ENCODE measurements around the gene GBP5.
"Not testable (repeated sequence)": the region's sequence is repeated elsewhere in the genome, so short reads cannot be mapped to it uniquely, and the experiment has no call there.

GBP5 gene

GRCh38 chr1:89272269-89273041 lies at the start of gene GBP5:
TSS of gene GBP5 (minus strand) at chr1:89272860. CDS start at chr1:89269555, 3,305 bp downstream.
- DNase-seq (ENCODE audit: low spot score) = not testable (repeated sequence)

GRCh38 chr1:89322402-89322801 lies 49.7 kb upstream of the GBP5 start:
- no peak for DNase-seq (ENCODE audit: low spot score)

GRCh38 chr1:89312572-89312971 lies 39.9 kb upstream of the GBP5 start:
- no peak for DNase-seq (ENCODE audit: low spot score)

- no peak for DNase-seq (ENCODE audit: low spot score)
Measured at GRCh38 chr1:89311757-89312156, 39.1 kb upstream of the GBP5 start.

GRCh38 chr1:89310976-89311375 lies 38.3 kb upstream of the GBP5 start:
- DNase-seq (ENCODE audit: low spot score) = no peak

- no peak for DNase-seq (ENCODE audit: low spot score)
Measured at GRCh38 chr1:89310505-89310904, 37.8 kb upstream of the GBP5 start.

- no peak for DNase-seq (ENCODE audit: low spot score)
Measured at GRCh38 chr1:89309828-89310227, 37.2 kb upstream of the GBP5 start.

GRCh38 chr1:89306273-89306672 lies 33.6 kb upstream of the GBP5 start:
- DNase-seq (ENCODE audit: low spot score) = no peak

- no peak for DNase-seq (ENCODE audit: low spot score)
Measured at GRCh38 chr1:89305493-89305892, 32.8 kb upstream of the GBP5 start.

- no peak for DNase-seq (ENCODE audit: low spot score)
Measured at GRCh38 chr1:89304572-89305230, 32.0 kb upstream of the GBP5 start.

GRCh38 chr1:89302697-89303332 lies 30.2 kb upstream of the GBP5 start:
- no peak for DNase-seq (ENCODE audit: low spot score)

- DNase-seq (ENCODE audit: low spot score) = not testable (repeated sequence)
Measured at GRCh38 chr1:89299739-89300463, 27.2 kb upstream of the GBP5 start.

- DNase-seq (ENCODE audit: low spot score) = no peak
Measured at GRCh38 chr1:89298461-89298860, 25.8 kb upstream of the GBP5 start.

- DNase-seq (ENCODE audit: low spot score) = no peak
Measured at GRCh38 chr1:89295187-89295586, 22.5 kb upstream of the GBP5 start.

GRCh38 chr1:89291276-89291675 lies 18.6 kb upstream of the GBP5 start:
- DNase-seq (ENCODE audit: low spot score) = no peak

- DNase-seq (ENCODE audit: low spot score) = no peak
Measured at GRCh38 chr1:89288051-89288340, 15.3 kb upstream of the GBP5 start.

GRCh38 chr1:89287181-89288050 lies 14.8 kb upstream of the GBP5 start:
- no peak for DNase-seq (ENCODE audit: low spot score)

GRCh38 chr1:89286549-89287180 lies 14.0 kb upstream of the GBP5 start:
- no peak for DNase-seq (ENCODE audit: low spot score)

GRCh38 chr1:89285745-89286380 lies 13.2 kb upstream of the GBP5 start:
- DNase-seq (ENCODE audit: low spot score) = no peak

- not testable (repeated sequence) for DNase-seq (ENCODE audit: low spot score)
Measured at GRCh38 chr1:89284078-89284763, 11.6 kb upstream of the GBP5 start.

Data from cerebellar cortex (tissue), 1 donor.